ENCODE measurements around the gene SDK1.

SDK1 gene

GRCh38 chr7:4023502-4023901, 722.5 kb downstream of the SDK1 start:
- no peak overlapping the region for H3K27ac Mint-ChIP-seq
- no peaks in the 10 kb centered on the region for H3K4me1 Mint-ChIP-seq (ENCODE audit: low read depth)
- H3K4me3 Mint-ChIP-seq = no peak overlapping the region
- peaks cover 29% of the 10 kb centered on the region for H3K9me3 Mint-ChIP-seq
- intact Hi-C loops (cut with micrococcal nuclease) = no loop called here
- H3K36me3 Mint-ChIP-seq (ENCODE audit: low read depth) = no peaks in the 10 kb centered on the region
- H3K27me3 Mint-ChIP-seq = no peaks in the 10 kb centered on the region

DNA sequence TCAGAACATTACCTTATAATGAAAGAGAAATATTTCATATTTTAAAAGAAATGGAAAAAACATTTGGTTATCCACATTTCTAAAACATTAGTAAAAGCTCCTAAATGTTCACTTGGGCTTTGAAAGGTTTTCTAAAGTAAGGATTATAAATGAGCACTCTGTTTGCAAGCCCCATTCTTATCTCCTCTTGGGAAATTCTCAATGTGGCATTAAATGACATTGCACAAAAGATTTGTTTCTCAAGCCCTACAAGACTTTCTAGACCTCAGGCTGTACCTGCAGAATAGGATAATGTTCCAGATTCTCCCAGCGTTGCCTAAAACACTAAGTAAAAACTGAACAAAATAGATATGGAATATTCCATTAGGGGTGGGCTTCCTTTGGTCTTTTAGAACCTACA, 723.1 kb downstream of the SDK1 start:
- H3K4me3 Mint-ChIP-seq = no peak overlapping the region
- H3K4me1 Mint-ChIP-seq (ENCODE audit: low read depth) = no peaks in the 10 kb centered on the region
- no peak overlapping the region for H3K27ac Mint-ChIP-seq
- intact Hi-C loops (cut with micrococcal nuclease) = no loop called here
- H3K36me3 Mint-ChIP-seq (ENCODE audit: low read depth) = no peaks in the 10 kb centered on the region
- no peaks in the 10 kb centered on the region for H3K27me3 Mint-ChIP-seq
- peaks cover 23% of the 10 kb centered on the region for H3K9me3 Mint-ChIP-seq

DNA sequence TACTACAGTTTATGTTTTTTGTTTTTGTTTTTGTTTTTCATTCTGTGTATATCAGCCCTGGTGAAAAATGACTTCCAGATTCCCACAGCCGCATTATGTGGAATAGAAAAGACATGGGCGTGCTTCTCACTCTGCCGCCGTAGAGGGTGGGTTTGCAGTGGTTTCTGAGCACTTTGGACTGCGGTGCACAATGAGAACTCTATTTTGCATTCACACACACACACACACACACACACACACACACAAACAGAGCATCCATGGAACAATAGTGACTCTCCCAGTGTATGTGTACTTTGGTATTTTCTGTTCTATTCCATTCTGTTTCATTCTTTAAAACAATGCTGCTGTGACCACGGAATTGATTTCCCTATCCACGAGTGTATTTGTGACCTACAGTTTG, 723.8 kb downstream of the SDK1 start:
- H3K27ac Mint-ChIP-seq = no peak overlapping the region
- no peaks in the 10 kb centered on the region for H3K27me3 Mint-ChIP-seq
- intact Hi-C loops (cut with micrococcal nuclease) = no loop called here

GRCh38 chr7:4025210-4025609, 724.2 kb downstream of the SDK1 start:
- intact Hi-C loops (cut with micrococcal nuclease) = no loop called here
- Mint-ChIP-seq H3K27ac (no peak overlapping the region), H3K36me3 (ENCODE audit: low read depth) (no peaks in the 10 kb centered on the region), H3K4me3 (no peak overlapping the region), H3K9me3 (peaks cover 12% of the 10 kb centered on the region), H3K4me1 (ENCODE audit: low read depth) (no peaks in the 10 kb centered on the region), H3K27me3 (no peaks in the 10 kb centered on the region)

More for the DNA sequence above, 723.8 kb downstream of the SDK1 start:
- Mint-ChIP-seq H3K36me3 (ENCODE audit: low read depth) (no peaks in the 10 kb centered on the region), H3K9me3 (peaks cover 16% of the 10 kb centered on the region), H3K4me1 (ENCODE audit: low read depth) (no peaks in the 10 kb centered on the region), H3K4me3 (no peak overlapping the region)

- intact Hi-C loops (cut with micrococcal nuclease) = no loop called here
- Mint-ChIP-seq H3K36me3 (ENCODE audit: low read depth) (no peaks in the 10 kb centered on the region), H3K4me1 (ENCODE audit: low read depth) (no peaks in the 10 kb centered on the region), H3K4me3 (no peak overlapping the region), H3K27ac (no peak overlapping the region), H3K9me3 (peaks cover 5% of the 10 kb centered on the region), H3K27me3 (no peaks in the 10 kb centered on the region)
Observed at GRCh38 chr7:4025694-4026615, 724.9 kb downstream of the SDK1 start.

DNA sequence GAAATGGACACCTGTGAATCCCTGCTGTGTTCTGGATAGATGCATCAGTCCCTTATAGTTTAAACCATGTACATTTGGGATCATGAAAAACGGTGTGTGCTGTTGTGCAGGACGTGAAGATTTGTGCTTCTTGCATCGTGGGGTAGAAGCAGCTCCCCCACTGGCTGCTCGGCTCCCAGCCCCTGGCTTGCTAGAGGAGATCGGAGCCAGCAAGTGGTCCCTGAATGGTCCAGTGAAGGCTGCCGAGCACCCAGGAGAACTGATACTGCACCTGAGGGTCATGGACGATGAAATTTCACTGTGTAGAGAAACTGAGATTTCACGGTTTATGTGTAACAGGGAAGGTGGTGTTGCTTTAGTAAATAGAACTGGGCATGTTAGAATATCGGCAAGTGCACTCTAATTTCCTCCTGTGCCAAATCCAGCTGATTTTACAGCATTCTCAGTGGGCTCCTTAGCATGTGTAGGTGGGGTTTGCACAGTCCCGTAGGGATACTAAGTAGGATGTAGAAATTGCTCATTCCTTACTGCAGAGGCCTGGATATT, 726.0 kb downstream of the SDK1 start:
- no peak overlapping the region for H3K4me3 Mint-ChIP-seq
- H3K4me1 Mint-ChIP-seq (ENCODE audit: low read depth) = no peaks in the 10 kb centered on the region
- intact Hi-C loops (cut with micrococcal nuclease) = no loop called here
- H3K27ac Mint-ChIP-seq = no peak overlapping the region
- no peaks in the 10 kb centered on the region for H3K27me3 Mint-ChIP-seq
- H3K9me3 Mint-ChIP-seq = no peaks in the 10 kb centered on the region
- no peaks in the 10 kb centered on the region for H3K36me3 Mint-ChIP-seq (ENCODE audit: low read depth)

- no peaks in the 10 kb centered on the region for H3K4me1 Mint-ChIP-seq (ENCODE audit: low read depth)
- no peaks in the 10 kb centered on the region for H3K9me3 Mint-ChIP-seq
- no peaks in the 10 kb centered on the region for H3K27me3 Mint-ChIP-seq
- H3K36me3 Mint-ChIP-seq (ENCODE audit: low read depth) = no peaks in the 10 kb centered on the region
- intact Hi-C loops (cut with micrococcal nuclease) = no loop called here
- H3K4me3 Mint-ChIP-seq = no peak overlapping the region
- no peak overlapping the region for H3K27ac Mint-ChIP-seq
Observed at GRCh38 chr7:4028221-4028620, 727.2 kb downstream of the SDK1 start.

GRCh38 chr7:4029941-4030340, 728.9 kb downstream of the SDK1 start:
- intact Hi-C loops (cut with micrococcal nuclease) = no loop called here
- Mint-ChIP-seq H3K27ac (no peak overlapping the region), H3K36me3 (ENCODE audit: low read depth) (no peaks in the 10 kb centered on the region), H3K9me3 (no peaks in the 10 kb centered on the region), H3K4me1 (ENCODE audit: low read depth) (no peaks in the 10 kb centered on the region), H3K27me3 (no peaks in the 10 kb centered on the region), H3K4me3 (no peak overlapping the region)

DNA sequence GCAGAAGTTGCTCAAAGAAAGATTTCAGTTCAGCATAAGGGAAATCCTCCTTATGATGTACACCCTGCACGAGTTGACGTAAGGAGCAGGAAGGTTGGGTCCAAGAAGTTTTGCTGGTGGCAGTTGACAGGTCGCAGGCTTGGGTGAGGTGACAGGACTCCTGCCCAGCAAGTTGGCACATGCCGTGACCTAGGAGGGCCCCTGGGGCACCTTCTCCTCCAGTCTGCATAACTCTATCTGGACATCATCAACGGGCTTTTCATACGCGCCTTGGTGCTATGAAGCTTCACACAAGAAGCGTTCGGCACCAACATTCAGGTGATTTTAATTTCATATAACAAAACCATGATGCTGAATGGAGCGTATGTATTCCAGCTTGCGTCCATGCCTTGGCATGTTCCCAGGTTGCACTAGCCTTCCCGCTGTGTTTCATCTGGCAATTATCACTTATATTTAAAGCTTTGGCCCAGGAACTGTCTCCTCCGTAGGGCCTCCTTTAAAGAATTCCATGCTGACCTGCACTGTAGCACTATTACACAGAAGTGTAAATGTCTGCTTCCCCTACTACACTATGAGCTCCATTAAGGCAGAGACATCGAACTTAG, 729.4 kb downstream of the SDK1 start:
- no peaks in the 10 kb centered on the region for H3K27me3 Mint-ChIP-seq
- no peaks in the 10 kb centered on the region for H3K36me3 Mint-ChIP-seq (ENCODE audit: low read depth)
- H3K4me3 Mint-ChIP-seq = no peak overlapping the region
- no peaks in the 10 kb centered on the region for H3K9me3 Mint-ChIP-seq
- intact Hi-C loops (cut with micrococcal nuclease) = no loop called here
- H3K27ac Mint-ChIP-seq = no peak overlapping the region
- H3K4me1 Mint-ChIP-seq (ENCODE audit: low read depth) = no peaks in the 10 kb centered on the region

- H3K27ac Mint-ChIP-seq = no peak overlapping the region
- H3K9me3 Mint-ChIP-seq = no peaks in the 10 kb centered on the region
- H3K27me3 Mint-ChIP-seq = no peaks in the 10 kb centered on the region
- H3K4me1 Mint-ChIP-seq (ENCODE audit: low read depth) = no peaks in the 10 kb centered on the region
- no peak overlapping the region for H3K4me3 Mint-ChIP-seq
- no peaks in the 10 kb centered on the region for H3K36me3 Mint-ChIP-seq (ENCODE audit: low read depth)
- intact Hi-C loops (cut with micrococcal nuclease) = no loop called here
Observed at GRCh38 chr7:4033996-4034395, 732.9 kb downstream of the SDK1 start.

- no peaks in the 10 kb centered on the region for H3K4me1 Mint-ChIP-seq (ENCODE audit: low read depth)
- no peaks in the 10 kb centered on the region for H3K27me3 Mint-ChIP-seq
- no peaks in the 10 kb centered on the region for H3K36me3 Mint-ChIP-seq (ENCODE audit: low read depth)
- no peaks in the 10 kb centered on the region for H3K9me3 Mint-ChIP-seq
- H3K27ac Mint-ChIP-seq = no peak overlapping the region
- no peak overlapping the region for H3K4me3 Mint-ChIP-seq
- intact Hi-C loops (cut with micrococcal nuclease) = no loop called here
Observed at GRCh38 chr7:4037308-4037707, 736.3 kb downstream of the SDK1 start.

DNA sequence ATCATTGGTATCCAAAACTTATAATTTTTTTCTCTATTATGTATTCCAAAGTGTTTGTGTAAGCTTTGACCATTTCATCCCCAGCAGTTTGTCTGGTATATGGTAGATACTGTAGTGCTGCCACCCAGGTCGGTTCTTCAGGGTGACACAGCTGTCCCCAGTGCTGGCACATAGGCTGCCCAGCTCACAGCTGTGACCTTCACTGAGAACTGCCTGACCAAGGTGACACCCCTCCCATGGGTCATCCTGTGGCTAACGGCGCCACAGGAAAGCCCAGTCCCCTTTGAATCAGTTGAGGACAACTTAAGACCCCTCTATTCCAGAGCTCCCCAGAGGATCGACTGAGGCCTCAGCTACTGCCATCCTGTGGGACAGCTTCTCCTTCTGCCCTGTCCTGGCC, 736.8 kb downstream of the SDK1 start:
- Mint-ChIP-seq H3K27me3 (no peaks in the 10 kb centered on the region), H3K9me3 (no peaks in the 10 kb centered on the region), H3K27ac (no peak overlapping the region), H3K4me1 (ENCODE audit: low read depth) (no peaks in the 10 kb centered on the region), H3K36me3 (ENCODE audit: low read depth) (no peaks in the 10 kb centered on the region), H3K4me3 (no peak overlapping the region)
- intact Hi-C loops (cut with micrococcal nuclease) = no loop called here

GRCh38 chr7:4040109-4040928, 739.3 kb downstream of the SDK1 start:
- H3K4me1 Mint-ChIP-seq (ENCODE audit: low read depth) = no peaks in the 10 kb centered on the region

More at GRCh38 chr7:4040109-4040928, 739.3 kb downstream of the SDK1 start:
- intact Hi-C loops (cut with micrococcal nuclease) = no loop called here
- no peaks in the 10 kb centered on the region for H3K36me3 Mint-ChIP-seq (ENCODE audit: low read depth)
- no peak overlapping the region for H3K27ac Mint-ChIP-seq
- H3K27me3 Mint-ChIP-seq = no peaks in the 10 kb centered on the region
- no peaks in the 10 kb centered on the region for H3K9me3 Mint-ChIP-seq
- no peak overlapping the region for H3K4me3 Mint-ChIP-seq
